GM12891 (cell line): ENCODE data around the gene SYNDIG1.

Experiments used
- DNase-seq: peaks from one replicate; pipeline ENCODE4 v3.0.0; 2011; ENCODE audit warnings: low spot score; ENCODE audit not compliant: insufficient read length
- FAIRE-seq: peaks from 2 replicates; lab custom pipeline; 2011; peaks lifted over from hg19 to GRCh38; lab: Jason Lieb, UNC
- PAX5 ChIP-seq: IDR thresholded peaks from 2 replicates; pipeline ENCODE4 v1.6.1; 2011; ENCODE audit warnings: low read length, moderate library complexity, mild to moderate bottlenecking; ENCODE audit not compliant: insufficient read depth, severe bottlenecking
- POLR2A ChIP-seq: IDR thresholded peaks from 2 replicates; pipeline ENCODE4 v1.6.1; 2011; ENCODE audit warnings: low read depth, low read length, control low read depth
- POLR2AphosphoS5 ChIP-seq: IDR thresholded peaks from 2 replicates; pipeline ENCODE4 v1.6.1; 2011; ENCODE audit warnings: low read depth, low read length, control low read depth
- POU2F2 ChIP-seq: IDR thresholded peaks from 2 replicates; pipeline ENCODE4 v1.6.1; 2011; ENCODE audit warnings: low read depth, mild to moderate bottlenecking, control low read depth, low read length, moderate library complexity
- SPI1 ChIP-seq: IDR thresholded peaks from 2 replicates; pipeline ENCODE4 v1.6.1; 2011; ENCODE audit warnings: low read depth, low read length, control low read depth
- TAF1 ChIP-seq: IDR thresholded peaks from 2 replicates; pipeline ENCODE4 v1.6.1; 2011; ENCODE audit warnings: low read depth, low read length, control low read depth

Gene SYNDIG1

DNA sequence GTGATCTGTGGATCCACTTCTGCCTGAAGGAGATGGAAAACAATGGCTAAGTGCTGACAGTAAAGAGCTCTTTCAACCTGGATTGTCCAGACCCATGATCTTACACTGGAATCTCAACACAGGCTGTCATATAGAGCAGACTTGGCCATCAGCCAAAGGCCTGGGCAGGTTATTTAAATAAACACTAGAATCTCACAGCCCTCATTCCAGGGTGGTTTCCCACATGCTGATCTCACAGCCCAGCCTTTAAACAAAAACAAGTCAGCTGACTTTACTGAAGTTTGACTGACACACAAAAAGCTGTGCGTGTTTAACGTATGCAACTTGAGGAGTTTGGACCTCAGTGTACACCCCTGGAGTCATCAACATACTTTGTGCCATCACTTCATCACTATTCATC, 28.4 kb downstream of the SYNDIG1 start:
- TF ChIP-seq PAX5, result no peak
- no peak for TF ChIP-seq SPI1
- no peak for TF ChIP-seq POLR2AphosphoS5
- TF ChIP-seq TAF1, result no peak
- TF ChIP-seq POLR2A, result no peak
- TF ChIP-seq POU2F2, result no peak
- no peak for DNase-seq
- FAIRE-seq, result no peak

- FAIRE-seq (no peak), DNase-seq (no peak)
- TF ChIP-seq POLR2AphosphoS5 (no peak), PAX5 (no peak), POU2F2 (no peak), TAF1 (no peak), POLR2A (no peak), SPI1 (no peak)
These were observed 29.2 kb downstream of the SYNDIG1 start for GRCh38 chr20:24498641-24499040.

DNA sequence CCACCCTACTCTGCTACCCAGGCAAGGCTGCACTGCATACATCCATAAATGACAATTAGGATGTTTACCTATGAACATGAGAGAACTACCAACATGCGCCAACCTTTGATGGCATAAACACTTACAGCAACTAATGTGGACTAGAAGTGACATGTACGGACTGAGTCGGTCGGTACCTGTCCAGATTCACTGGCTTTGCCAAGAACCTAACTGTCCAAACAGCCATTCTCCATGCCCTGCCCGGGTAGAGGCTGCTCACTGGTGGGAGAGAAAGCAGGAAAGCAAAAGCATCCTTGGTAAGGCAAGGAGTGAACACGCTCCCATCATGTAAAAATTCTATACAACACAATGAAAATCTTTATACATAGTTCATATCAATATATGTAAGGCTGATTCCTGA, 30.0 kb downstream of the SYNDIG1 start:
- no peak for FAIRE-seq
- no peak for DNase-seq
- TF ChIP-seq POLR2AphosphoS5 (no peak), POU2F2 (no peak), POLR2A (no peak), SPI1 (no peak), PAX5 (no peak), TAF1 (no peak)

GRCh38 chr20:24501764-24502556, 32.5 kb downstream of the SYNDIG1 start:
- TF ChIP-seq TAF1 (no peak), POLR2A (no peak), POU2F2 (no peak), POLR2AphosphoS5 (no peak), SPI1 (no peak), PAX5 (no peak)
- DNase-seq, result no peak
- no peak for FAIRE-seq

DNA sequence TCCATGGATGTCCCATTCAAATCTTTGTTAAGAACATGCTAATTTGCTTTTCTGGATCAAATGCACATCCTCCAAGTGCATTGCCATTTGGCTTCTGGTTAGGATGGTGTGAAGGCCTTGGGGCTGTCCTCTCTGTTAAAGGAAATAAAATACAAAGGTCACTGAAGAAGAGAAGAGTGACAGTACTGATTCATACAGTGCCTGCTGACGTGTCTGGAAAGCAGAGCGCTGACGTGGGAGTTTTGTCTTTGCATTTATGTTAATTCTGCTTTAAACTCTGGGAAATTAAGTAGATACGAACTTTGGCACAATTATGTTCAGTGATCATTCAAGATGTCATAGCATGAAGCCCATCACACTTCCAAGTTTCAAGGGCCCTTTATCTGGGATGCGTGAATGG, 33.2 kb downstream of the SYNDIG1 start:
- DNase-seq (no peak), FAIRE-seq (no peak)
- no peak for TF ChIP-seq SPI1
- no peak for TF ChIP-seq POLR2A
- TF ChIP-seq TAF1, result no peak
- no peak for TF ChIP-seq POLR2AphosphoS5
- TF ChIP-seq PAX5, result no peak
- TF ChIP-seq POU2F2, result no peak

GRCh38 chr20:24503352-24503931, 34.0 kb downstream of the SYNDIG1 start:
- DNase-seq, result no peak
- FAIRE-seq, result no peak
- TF ChIP-seq SPI1, result no peak
- TF ChIP-seq POLR2A, result no peak
- TF ChIP-seq POU2F2, result no peak
- no peak for TF ChIP-seq TAF1
- no peak for TF ChIP-seq PAX5
- TF ChIP-seq POLR2AphosphoS5, result no peak

GRCh38 chr20:24504331-24505285, 35.2 kb downstream of the SYNDIG1 start:
- TF ChIP-seq TAF1 (no peak), POLR2A (no peak), POLR2AphosphoS5 (no peak), SPI1 (no peak), PAX5 (no peak), POU2F2 (no peak)

GRCh38 chr20:24506146-24506545, 36.7 kb downstream of the SYNDIG1 start:
- no peak for DNase-seq
- TF ChIP-seq POLR2AphosphoS5, result no peak
- TF ChIP-seq POLR2A, result no peak
- no peak for FAIRE-seq

More at GRCh38 chr20:24504331-24505285, 35.2 kb downstream of the SYNDIG1 start:
- FAIRE-seq (no peak), DNase-seq (no peak)

GRCh38 chr20:24506696-24507095, 37.3 kb downstream of the SYNDIG1 start:
- FAIRE-seq (no peak), DNase-seq (no peak)

More at GRCh38 chr20:24506696-24507095, 37.3 kb downstream of the SYNDIG1 start:
- no peak for TF ChIP-seq TAF1
- TF ChIP-seq POLR2AphosphoS5, result no peak
- no peak for TF ChIP-seq POLR2A
- TF ChIP-seq PAX5, result no peak
- no peak for TF ChIP-seq POU2F2
- no peak for TF ChIP-seq SPI1
